ENCODE measurements around the gene DAZAP1.

Gene DAZAP1

GRCh38 chr19:1379126-1379905, 28.1 kb upstream of the DAZAP1 start:
- TF ChIP-seq CTCF (IDR thresholded peaks at IDR 0.05), result no peak
- no peak for TF ChIP-seq ZFX (IDR thresholded peaks at IDR 0.05; ENCODE audit: borderline replicate concordance)

GRCh38 chr19:1379961-1380489, 27.4 kb upstream of the DAZAP1 start:
- H3K27ac ChIP-seq, result no peak overlapping the region
- TF ChIP-seq ZFX (IDR thresholded peaks at IDR 0.05; ENCODE audit: borderline replicate concordance), result no peak
- no peak for TF ChIP-seq CTCF (IDR thresholded peaks at IDR 0.05)

More at GRCh38 chr19:1379126-1379905, 28.1 kb upstream of the DAZAP1 start:
- no peak overlapping the region for H3K27ac ChIP-seq

- H3K27ac ChIP-seq, result peak overlapping the region; percentile 85
- TF ChIP-seq ZFX (IDR thresholded peaks at IDR 0.05; ENCODE audit: borderline replicate concordance) (no peak), CTCF (IDR thresholded peaks at IDR 0.05) (no peak)
Observed at GRCh38 chr19:1382250-1382649, 25.1 kb upstream of the DAZAP1 start.

GRCh38 chr19:1383017-1383311, 24.4 kb upstream of the DAZAP1 start:
- TF ChIP-seq ZFX (IDR thresholded peaks at IDR 0.05; ENCODE audit: borderline replicate concordance) (no peak), CTCF (IDR thresholded peaks at IDR 0.05) (peak; percentile 37; the same call in 1 of the 2 replicates)
- H3K27ac ChIP-seq, result peak overlapping the region; percentile 85

GRCh38 chr19:1383312-1384084, 23.9 kb upstream of the DAZAP1 start, which contains the start of gene NDUFS7:
Gene NDUFS7 (plus strand): TSS chr19:1383907. CDS start chr19:1383927, 20 bp downstream.
- TF ChIP-seq CTCF (IDR thresholded peaks at IDR 0.05) (peak; percentile 2; the same call in 1 of the 2 replicates), ZFX (IDR thresholded peaks at IDR 0.05; ENCODE audit: borderline replicate concordance) (no peak)
- peak within 1 kb of the TSS; percentile 85 for H3K27ac ChIP-seq

- H3K27ac ChIP-seq, result peak overlapping the region; percentile 85
- TF ChIP-seq CTCF (IDR thresholded peaks at IDR 0.05), result no peak
- TF ChIP-seq ZFX (IDR thresholded peaks at IDR 0.05; ENCODE audit: borderline replicate concordance), result no peak
Observed at GRCh38 chr19:1384085-1384462, 23.3 kb upstream of the DAZAP1 start.

Data from 22Rv1 (cell line).